Stimulated activated naive CD8-positive, alpha-beta T cell treated with anti-CD3 and anti-CD28 coated beads, Interleukin-15, amount 100 ng/mL, for 72 hours (primary cell): ENCODE results near the gene TSNAXIP1.
"Not testable (repeated sequence)": the region's sequence is repeated elsewhere in the genome, so short reads cannot be mapped to it uniquely, and the experiment has no call there.

Source experiments
- ATAC-seq: fragments of 150-1000 bp; cut with Tn5 transposase; 2 replicates; pipeline ENCODE4 v1.10.0; 2021; ENCODE audit warnings: mild to moderate bottlenecking, moderate library complexity
- DNase-seq, 2 donors: peaks; one replicate each; pipeline ENCODE4 v3.0.0; 2021 to 2022
- H3K27ac Mint-ChIP-seq, 2 donors: one replicate each; pipeline ENCODE4 v1.8.0; 2022; ENCODE audit warnings: mild to moderate bottlenecking in 2 of 2, mixed read lengths in 2 of 2, moderate library complexity in 2 of 2
- H3K27me3 Mint-ChIP-seq: one replicate; pipeline ENCODE4 v1.8.0; 2022; ENCODE audit warnings: mixed read lengths
- H3K4me1 Mint-ChIP-seq: one replicate; pipeline ENCODE4 v1.8.0; 2022; ENCODE audit warnings: mild to moderate bottlenecking, mixed read lengths
- H3K4me3 Mint-ChIP-seq, 2 donors: one replicate each; pipeline ENCODE4 v1.8.0; 2022; ENCODE audit warnings: mild to moderate bottlenecking in 2 of 2, mixed read lengths in 2 of 2, moderate library complexity in 1 of 2
- H3K9me3 Mint-ChIP-seq, 2 donors: one replicate each; pipeline ENCODE4 v1.8.0; 2022; ENCODE audit warnings: mixed read lengths in 2 of 2

The TSNAXIP1 gene

GRCh38 chr16:67804853-67805542 lies 1.7 kb upstream of the TSNAXIP1 start:
- peak in 1 of 2 donors; percentile 40 for DNase-seq
- Mint-ChIP-seq H3K4me3 (peak overlapping the region; percentile 95 to 98), H3K27ac (peak overlapping the region; percentile 74 to 93), H3K4me1 (peaks cover 62% of the 10 kb centered on the region), H3K27me3 (no peaks in the 10 kb centered on the region), H3K9me3 (no peaks in the 10 kb centered on the region)
- no peak for ATAC-seq

- Mint-ChIP-seq H3K4me3 (peak overlapping the region; percentile 95 to 98), H3K27ac (peak overlapping the region; percentile 87 to 95), H3K4me1 (peaks cover 53% of the 10 kb centered on the region), H3K9me3 (no peaks in the 10 kb centered on the region), H3K27me3 (no peaks in the 10 kb centered on the region)
- ATAC-seq (no peak), DNase-seq (peak in 1 of 2 donors; percentile 25)
Observed at GRCh38 chr16:67805718-67806427, 816 bp upstream of the TSNAXIP1 start.

- peaks cover 40% of the 10 kb centered on the region for H3K4me1 Mint-ChIP-seq
Observed at GRCh38 chr16:67807148-67807682, 526 bp downstream of the TSNAXIP1 start.

GRCh38 chr16:67811899-67812298 lies 5.2 kb downstream of the TSNAXIP1 start:
- no peak for DNase-seq
- Mint-ChIP-seq H3K4me1 (peaks cover 11% of the 10 kb centered on the region), H3K4me3 (no peak overlapping the region), H3K27ac (no peak overlapping the region), H3K9me3 (no peaks in the 10 kb centered on the region), H3K27me3 (no peaks in the 10 kb centered on the region)
- no peak for ATAC-seq

More at GRCh38 chr16:67807148-67807682, 526 bp downstream of the TSNAXIP1 start:
- no peaks in the 10 kb centered on the region for H3K27me3 Mint-ChIP-seq
- H3K27ac Mint-ChIP-seq: peak overlapping the region; percentile 87 to 95
- H3K4me3 Mint-ChIP-seq: peak overlapping the region; percentile 95 to 98
- ATAC-seq (no peak), DNase-seq (no peak)
- H3K9me3 Mint-ChIP-seq: no peaks in the 10 kb centered on the region

- H3K4me1 Mint-ChIP-seq: peaks cover 9% of the 10 kb centered on the region
- no peak overlapping the region for H3K27ac Mint-ChIP-seq
- no peaks in the 10 kb centered on the region for H3K9me3 Mint-ChIP-seq
- no peak for ATAC-seq
- no peak for DNase-seq
- H3K27me3 Mint-ChIP-seq: no peaks in the 10 kb centered on the region
- no peak overlapping the region for H3K4me3 Mint-ChIP-seq
Observed at GRCh38 chr16:67814567-67814966, 7.9 kb downstream of the TSNAXIP1 start.

- Mint-ChIP-seq H3K27me3 (no peaks in the 10 kb centered on the region), H3K9me3 (no peaks in the 10 kb centered on the region), H3K27ac (no peak overlapping the region), H3K4me1 (peaks cover 26% of the 10 kb centered on the region), H3K4me3 (no peak overlapping the region)
- DNase-seq: no peak
- ATAC-seq: no peak
Observed at GRCh38 chr16:67820608-67821259, 14.0 kb downstream of the TSNAXIP1 start.

GRCh38 chr16:67822511-67822910 lies 15.8 kb downstream of the TSNAXIP1 start:
- no peak for DNase-seq
- Mint-ChIP-seq H3K27ac (no peak overlapping the region), H3K4me1 (peaks cover 18% of the 10 kb centered on the region), H3K9me3 (no peaks in the 10 kb centered on the region), H3K27me3 (no peaks in the 10 kb centered on the region), H3K4me3 (no peak overlapping the region)
- no peak for ATAC-seq

GRCh38 chr16:67825119-67825518 lies 18.4 kb downstream of the TSNAXIP1 start:
- H3K27me3 Mint-ChIP-seq: no peaks in the 10 kb centered on the region
- no peak overlapping the region for H3K27ac Mint-ChIP-seq
- no peak for DNase-seq
- no peaks in the 10 kb centered on the region for H3K9me3 Mint-ChIP-seq
- no peak overlapping the region for H3K4me3 Mint-ChIP-seq
- peaks cover 18% of the 10 kb centered on the region for H3K4me1 Mint-ChIP-seq
- no peak for ATAC-seq

- H3K9me3 Mint-ChIP-seq: no peaks in the 10 kb centered on the region
- no peaks in the 10 kb centered on the region for H3K27me3 Mint-ChIP-seq
- no peak overlapping the region for H3K4me3 Mint-ChIP-seq
- no peak for DNase-seq
- peaks cover 18% of the 10 kb centered on the region for H3K4me1 Mint-ChIP-seq
- no peak for ATAC-seq
- no peak overlapping the region for H3K27ac Mint-ChIP-seq
Observed at GRCh38 chr16:67825906-67826305, 19.2 kb downstream of the TSNAXIP1 start.

GRCh38 chr16:67828651-67829050 lies 22.0 kb downstream of the TSNAXIP1 start:
- H3K27ac Mint-ChIP-seq: no peak overlapping the region
- no peak overlapping the region for H3K4me3 Mint-ChIP-seq
- H3K27me3 Mint-ChIP-seq: no peaks in the 10 kb centered on the region
- no peak for ATAC-seq
- peaks cover 33% of the 10 kb centered on the region for H3K4me1 Mint-ChIP-seq
- DNase-seq: no peak
- H3K9me3 Mint-ChIP-seq: no peaks in the 10 kb centered on the region

- peaks cover 15% of the 10 kb centered on the region for H3K4me1 Mint-ChIP-seq
- DNase-seq: no peak
- no peak for ATAC-seq
- H3K27me3 Mint-ChIP-seq: no peaks in the 10 kb centered on the region
- peak overlapping the region; percentile 98 to 100 for H3K4me3 Mint-ChIP-seq
- H3K9me3 Mint-ChIP-seq: no peaks in the 10 kb centered on the region
- H3K27ac Mint-ChIP-seq: peak overlapping the region; percentile 42 to 99
Observed at GRCh38 chr16:67833030-67833414, 26.3 kb downstream of the TSNAXIP1 start.

- Mint-ChIP-seq H3K4me1 (peaks cover 15% of the 10 kb centered on the region), H3K27ac (peak overlapping the region; percentile 98 to 99), H3K9me3 (no peaks in the 10 kb centered on the region), H3K27me3 (no peaks in the 10 kb centered on the region), H3K4me3 (peak overlapping the region; percentile 98 to 100)
- DNase-seq: peak; percentile 93 to 95
- ATAC-seq: peak; percentile 99
Observed at GRCh38 chr16:67833415-67834241, 26.9 kb downstream of the TSNAXIP1 start.

GRCh38 chr16:67834242-67834614 lies 27.5 kb downstream of the TSNAXIP1 start:
- H3K4me1 Mint-ChIP-seq: peaks cover 15% of the 10 kb centered on the region
- ATAC-seq (no peak), DNase-seq (no peak)
- H3K27ac Mint-ChIP-seq: no peak overlapping the region
- H3K27me3 Mint-ChIP-seq: no peaks in the 10 kb centered on the region
- H3K4me3 Mint-ChIP-seq: peak overlapping the region; percentile 98 to 100
- no peaks in the 10 kb centered on the region for H3K9me3 Mint-ChIP-seq

- not testable (repeated sequence) for H3K4me3 Mint-ChIP-seq, H3K9me3 Mint-ChIP-seq, H3K27ac Mint-ChIP-seq, DNase-seq, H3K27me3 Mint-ChIP-seq, ATAC-seq
- H3K4me1 Mint-ChIP-seq: peaks cover 21% of the 10 kb centered on the region
Observed at GRCh38 chr16:67837190-67837589, 30.5 kb downstream of the TSNAXIP1 start.

- Mint-ChIP-seq H3K4me3 (no peak overlapping the region), H3K4me1 (peaks cover 15% of the 10 kb centered on the region), H3K27me3 (no peaks in the 10 kb centered on the region), H3K9me3 (no peaks in the 10 kb centered on the region), H3K27ac (no peak overlapping the region)
- DNase-seq (no peak), ATAC-seq (no peak)
Observed at GRCh38 chr16:67837811-67838210, 31.1 kb downstream of the TSNAXIP1 start.
